A549 (cell line): ENCODE measurements around the gene SH2B3. TPM values are rescaled to one million over a fixed set of nuclear protein-coding genes. Genes with fewer than 3 reads are reported as not detected.

ENCODE experiments used
- ATAC-seq, 2 experiments: fragments of 200-7000 bp in 1 of 2; fragments of >200 bp in 1 of 2; cut with Nextera tagmentation in 1 of 2; cut with Tn5 transposase in 1 of 2; 3 replicates each; pipeline versions ENCODE4 v1.8.0 to v1.9.1; 2018 to 2020; ENCODE audit warnings: mild to moderate bottlenecking in 1 of 2, moderate library complexity in 1 of 2
- CTCF ChIA-PET: fragments of 300-600 bp; sonication (Branson Sonifier 250); formaldehyde crosslinking; extraction: SDS; loops from one replicate; lab custom pipeline; 2021; ENCODE audit warnings: antibody characterized with exemption, inconsistent platforms; lab: Yijun Ruan, JAX
- POLR2A ChIA-PET: fragments of 350-600 bp; formaldehyde crosslinking; extraction: SDS; loops from one replicate; lab custom pipeline; 2021; ENCODE audit warnings: antibody characterized with exemption, inconsistent platforms; lab: Yijun Ruan, JAX
- DNase-seq, 2 experiments: peaks; one replicate each; pipeline versions ENCODE4 v3.0.0 to v3.0.0-alpha.2; 2011 to 2016; ENCODE audit warnings: low read depth in 1 of 2, low spot score in 1 of 2
- FAIRE-seq: peaks from 2 replicates; lab custom pipeline; 2011; peaks lifted over from hg19 to GRCh38; lab: Jason Lieb, UNC
- H3K27ac ChIP-seq, 2 experiments: fragments of >200 bp; sonication (Bioruptor Twin); formaldehyde crosslinking; 3 replicates each; pipeline ENCODE4 v1.5.1; 2016 to 2017
- H3K4me1 ChIP-seq: fragments of >200 bp; sonication (Bioruptor Twin); formaldehyde crosslinking; 3 replicates; pipeline ENCODE4 v1.6.1; 2016
- H3K4me2 ChIP-seq: fragments of >200 bp; sonication (Bioruptor Twin); formaldehyde crosslinking; 3 replicates; pipeline ENCODE4 v1.6.1; 2016
- H3K4me3 ChIP-seq: fragments of >200 bp; sonication (Bioruptor Twin); formaldehyde crosslinking; 3 replicates; pipeline ENCODE4 v1.5.1; 2016
- H3K9me3 ChIP-seq: fragments of >200 bp; sonication (Bioruptor Twin); formaldehyde crosslinking; 3 replicates; pipeline ENCODE4 v1.6.1; 2016
- CBX2 ChIP-seq: fragments of 200-600 bp; sonication (generic); IDR thresholded peaks from 2 replicates; pipeline ENCODE4 v1.6.1; 2016; ENCODE audit warnings: low read depth, mild to moderate bottlenecking, borderline replicate concordance
- EHF ChIP-seq: fragments of 250-450 bp; sonication (Bioruptor Pico); IDR thresholded peaks from 2 replicates; pipeline ENCODE4 v1.5.0; 2020; ENCODE audit warnings: mild to moderate bottlenecking
- EP300 ChIP-seq, 2 experiments: fragments of >200 bp; sonication (Bioruptor Twin); formaldehyde crosslinking; IDR thresholded peaks; 2 replicates in 1 of 2; 3 replicates in 1 of 2; pipeline ENCODE4 v1.6.1; 2016 to 2017
- FOSL2 ChIP-seq, 2 experiments: fragments of 450-650 bp in 1 of 2; fragments of >200 bp in 1 of 2; sonication (Bioruptor Twin) in 1 of 2; formaldehyde crosslinking; IDR thresholded peaks; 2 replicates each; pipeline versions ENCODE4 v1.5.0 to v1.6.1; 2016 to 2020; ENCODE audit warnings: mild to moderate bottlenecking in 1 of 2, moderate library complexity in 1 of 2
- HOXB13 ChIP-seq: fragments of 250-450 bp; sonication (Bioruptor Pico); IDR thresholded peaks from 2 replicates; pipeline ENCODE4 v1.5.0; 2020; ENCODE audit warnings: low read depth, mild to moderate bottlenecking, moderate library complexity
- JUNB ChIP-seq: fragments of >200 bp; sonication (Bioruptor Twin); formaldehyde crosslinking; IDR thresholded peaks from 2 replicates; pipeline ENCODE4 v1.6.1; 2016
- MAFK ChIP-seq: fragments of 450-650 bp; IDR thresholded peaks from 2 replicates; pipeline ENCODE4 v1.6.1; 2014; ENCODE audit not compliant: partially characterized antibody
- MAZ ChIP-seq: fragments of 150-350 bp; IDR thresholded peaks from 2 replicates; pipeline ENCODE4 v1.6.1; 2014; ENCODE audit warnings: antibody characterized with exemption, low read depth, low read length, borderline replicate concordance
- NFE2L2 ChIP-seq: fragments of 150-350 bp; conservative IDR thresholded peaks from 2 replicates; pipeline ENCODE4 v1.6.1; 2014; ENCODE audit warnings: low read length
- POLR2AphosphoS2 ChIP-seq: conservative IDR thresholded peaks from 2 replicates; pipeline ENCODE4 v1.6.1; 2012; ENCODE audit warnings: low read length, improper control_type of control experiment, inconsistent platforms
- RAD21 ChIP-seq, 2 experiments: fragments of >200 bp in 1 of 2; sonication (Bioruptor Twin) in 1 of 2; formaldehyde crosslinking in 1 of 2; IDR thresholded peaks in 1 of 2; conservative IDR thresholded peaks in 1 of 2; 2 replicates in 1 of 2; 3 replicates in 1 of 2; pipeline ENCODE4 v1.6.1; 2012 to 2018; ENCODE audit warnings: inconsistent platforms in 1 of 2
- RCOR1 ChIP-seq: fragments of 150-350 bp; IDR thresholded peaks from 2 replicates; pipeline ENCODE4 v1.6.1; 2014; ENCODE audit warnings: antibody characterized with exemption, low read length, low read depth
- TP53 ChIP-seq: fragments of 250-450 bp; sonication (Bioruptor Pico); IDR thresholded peaks from 2 replicates; pipeline ENCODE4 v1.5.0; 2021; ENCODE audit warnings: mild to moderate bottlenecking, moderate library complexity
- ZC3H11A ChIP-seq: fragments of 450-650 bp; IDR thresholded peaks from 2 replicates; pipeline ENCODE4 v1.6.1; 2014; ENCODE audit warnings: antibody characterized with exemption, mild to moderate bottlenecking
- ZFP36 ChIP-seq: fragments of 450-650 bp; IDR thresholded peaks from 2 replicates; pipeline ENCODE4 v1.6.1; 2014; ENCODE audit warnings: borderline replicate concordance; ENCODE audit not compliant: partially characterized antibody
- ZSCAN20 ChIP-seq: fragments of 250-450 bp; sonication (Bioruptor Pico); IDR thresholded peaks from 2 replicates; pipeline ENCODE4 v1.8.0; 2022; ENCODE audit warnings: mild to moderate bottlenecking, moderate library complexity
- WGBS: methylation state at CpG from one replicate; pipeline ENCODE4 v1.1.6; 2017; ENCODE audit errors: missing lambda C conversion rate; 5-methylcytosine and 5-hydroxymethylcytosine counted together
- polyA plus RNA-seq, 4 experiments: library from polyadenylated mRNA; depleted of rRNA in 3 of 4; stranded (reverse); fragments of >200 nt; fragmentation: RNase III in 1 of 4; extraction: RNeasy Plus Mini Kit Qiagen cat#74134 plus additional on column Dnase treatment in 1 of 4; gene quantifications; 2 replicates in 3 of 4; 3 replicates in 1 of 4; pipeline ENCODE4 v1.2.3, GENCODE V29; 2011 to 2017
- TF ChIP-seq, protein P1 (sequence below): fragments of 250-450 bp; sonication (Bioruptor Pico); IDR thresholded peaks from 2 replicates; pipeline ENCODE4 v1.5.0; 2020; ENCODE audit warnings: low read depth, mild to moderate bottlenecking, moderate library complexity
- TF ChIP-seq, protein P2 (sequence below): fragments of 250-450 bp; sonication (Bioruptor Pico); IDR thresholded peaks from 2 replicates; pipeline ENCODE4 v1.5.0; 2021; ENCODE audit warnings: mild to moderate bottlenecking, moderate library complexity, borderline replicate concordance
- TF ChIP-seq, protein P3 (sequence below): fragments of 450-650 bp; IDR thresholded peaks from 2 replicates; pipeline ENCODE4 v1.6.1; 2014; ENCODE audit warnings: antibody characterized with exemption
- TF ChIP-seq, protein P4 (sequence below): fragments of 200-600 bp; sonication (generic); IDR thresholded peaks from 2 replicates; pipeline ENCODE4 v1.6.1; 2016; ENCODE audit warnings: antibody characterized with exemption, mild to moderate bottlenecking, moderate library complexity
- TF ChIP-seq, protein P5 (sequence below): IDR thresholded peaks from 2 replicates; pipeline ENCODE4 v1.6.1; 2012

SH2B3 gene
- polyA plus RNA-seq, 2 of the 4 experiments (the other 2 are of a cell fraction), result 2.3 to 2.5 TPM

DNA sequence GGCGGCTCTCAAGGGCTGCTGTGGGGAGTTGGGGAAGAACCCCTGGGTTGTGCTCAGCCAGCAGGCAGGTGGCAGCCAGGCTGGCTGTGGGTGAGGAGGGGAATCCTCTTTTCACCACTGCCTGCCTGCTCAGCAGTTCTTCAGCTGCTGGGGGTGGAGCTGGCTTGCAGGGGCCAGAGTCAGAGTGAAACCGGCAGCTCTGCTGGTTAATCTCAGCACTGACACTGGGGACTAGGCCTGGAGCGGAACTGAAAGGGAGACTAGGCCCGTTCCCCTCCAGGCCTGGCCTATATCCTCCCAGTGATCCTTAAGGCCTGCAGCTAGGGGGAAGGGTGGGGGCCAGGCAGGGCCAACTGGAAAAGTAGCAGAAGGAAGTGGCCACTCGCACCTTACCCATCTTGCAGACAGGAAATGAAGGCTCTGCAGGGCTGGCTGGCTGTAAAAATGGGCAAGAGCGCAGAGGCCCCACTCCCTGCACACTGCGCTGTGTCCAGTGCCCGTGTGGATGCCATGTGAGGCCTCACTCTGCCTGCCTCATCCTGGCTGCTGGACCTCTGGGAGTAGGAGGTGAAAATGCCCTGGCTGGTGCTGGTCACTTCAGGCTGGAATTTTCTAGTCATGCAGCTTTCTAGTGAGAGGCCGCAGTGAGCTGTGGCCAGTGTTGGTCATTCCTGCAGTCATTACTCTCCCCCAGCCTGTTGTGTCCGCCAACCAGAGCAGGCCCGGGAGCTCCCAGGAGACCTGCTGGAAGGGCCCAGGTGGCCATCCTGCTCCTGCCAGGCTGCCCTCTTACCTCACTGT is 39.4 kb downstream of the SH2B3 start:
- CTCF ChIA-PET, result interaction anchor here (0.6 to 17.4 kb wide), 6 partner anchors 10 to 100 kb away, joined by 3 to 154 read pairs (median 4); no protein-coding TSS in a partner anchor
- FAIRE-seq (no peak), DNase-seq (no peak), ATAC-seq (peak; percentile 3 to 11; a peak in 3 of 6 replicates)
- Histone ChIP-seq H3K4me2 (no peak overlapping the region), H3K4me3 (no peak overlapping the region), H3K9me3 (no peaks in the 10 kb centered on the region), H3K4me1 (no peaks in the 10 kb centered on the region), H3K27ac (no peak overlapping the region)
- 83% methylated on average over 9 of the region's 11 CpGs for WGBS
- POLR2A ChIA-PET, result interaction anchor here (0.6 kb wide), 1 partner anchor 185 kb away, joined by 5 read pairs; no protein-coding TSS in a partner anchor
- TF ChIP-seq CBX2 (no peak), MAFK (peak; percentile 47), RAD21 (conservative IDR thresholded peaks at IDR 0.05 in 1 of 2, IDR thresholded peaks at IDR 0.05 in 1 of 2) (no peak)

DNA sequence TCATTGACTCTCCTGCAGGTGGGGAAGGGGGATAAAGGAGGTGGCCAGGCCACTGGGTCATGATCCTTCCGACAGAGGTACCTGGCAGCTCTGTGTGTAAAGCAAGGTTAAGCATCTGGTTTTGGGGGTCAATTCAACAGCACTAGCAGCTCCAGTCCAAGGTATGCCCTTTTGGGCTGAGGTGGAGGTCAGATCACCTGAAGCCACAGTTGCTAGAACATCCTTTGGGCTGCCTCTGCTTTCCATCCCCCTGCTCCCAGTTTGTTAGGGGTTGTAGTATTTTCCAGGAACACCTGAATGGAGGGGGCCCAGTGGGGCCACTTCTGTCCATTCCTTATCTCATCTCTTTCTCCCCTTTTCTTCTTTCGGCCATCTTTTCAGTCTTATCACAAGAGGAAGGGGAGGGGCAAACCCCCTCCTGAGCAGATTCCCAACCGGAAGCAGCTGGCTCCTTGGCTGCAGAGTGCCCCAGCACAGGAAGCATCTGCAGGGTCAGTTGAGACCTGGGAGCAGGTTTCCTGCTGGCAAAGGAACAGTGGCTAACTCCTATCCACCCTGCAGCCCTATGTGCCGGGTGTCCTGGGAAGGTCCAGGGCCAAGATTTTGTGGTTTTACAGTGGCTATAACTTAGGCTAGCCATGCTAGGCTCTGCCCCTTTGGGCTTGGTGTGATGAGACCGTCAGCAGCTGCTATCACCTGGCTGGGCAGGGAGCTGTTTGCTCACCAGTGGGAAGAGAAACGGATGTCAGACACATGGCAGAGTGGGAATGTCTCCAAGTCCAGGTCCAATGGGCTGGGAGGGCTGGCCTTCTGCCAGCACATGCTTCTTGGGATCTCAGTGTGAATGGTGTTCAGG is 40.2 kb downstream of the SH2B3 start:
- TF ChIP-seq, protein P1, sequence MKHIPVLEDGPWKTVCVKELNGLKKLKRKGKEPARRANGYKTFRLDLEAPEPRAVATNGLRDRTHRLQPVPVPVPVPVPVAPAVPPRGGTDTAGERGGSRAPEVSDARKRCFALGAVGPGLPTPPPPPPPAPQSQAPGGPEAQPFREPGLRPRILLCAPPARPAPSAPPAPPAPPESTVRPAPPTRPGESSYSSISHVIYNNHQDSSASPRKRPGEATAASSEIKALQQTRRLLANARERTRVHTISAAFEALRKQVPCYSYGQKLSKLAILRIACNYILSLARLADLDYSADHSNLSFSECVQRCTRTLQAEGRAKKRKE (CRISPR knock-in tag), result no peak
- TF ChIP-seq, protein P2, sequence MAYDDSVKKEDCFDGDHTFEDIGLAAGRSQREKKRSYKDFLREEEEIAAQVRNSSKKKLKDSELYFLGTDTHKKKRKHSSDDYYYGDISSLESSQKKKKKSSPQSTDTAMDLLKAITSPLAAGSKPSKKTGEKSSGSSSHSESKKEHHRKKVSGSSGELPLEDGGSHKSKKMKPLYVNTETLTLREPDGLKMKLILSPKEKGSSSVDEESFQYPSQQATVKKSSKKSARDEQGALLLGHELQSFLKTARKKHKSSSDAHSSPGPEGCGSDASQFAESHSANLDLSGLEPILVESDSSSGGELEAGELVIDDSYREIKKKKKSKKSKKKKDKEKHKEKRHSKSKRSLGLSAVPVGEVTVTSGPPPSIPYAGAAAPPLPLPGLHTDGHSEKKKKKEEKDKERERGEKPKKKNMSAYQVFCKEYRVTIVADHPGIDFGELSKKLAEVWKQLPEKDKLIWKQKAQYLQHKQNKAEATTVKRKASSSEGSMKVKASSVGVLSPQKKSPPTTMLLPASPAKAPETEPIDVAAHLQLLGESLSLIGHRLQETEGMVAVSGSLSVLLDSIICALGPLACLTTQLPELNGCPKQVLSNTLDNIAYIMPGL (CRISPR knock-in tag), result no peak
- TF ChIP-seq ZFP36 (no peak), POLR2AphosphoS2 (no peak), TP53 (CRISPR knock-in tag) (no peak), ZSCAN20 (CRISPR knock-in tag) (no peak), HOXB13 (CRISPR knock-in tag) (no peak), NFE2L2 (no peak), ZC3H11A (no peak), FOSL2 (IDR thresholded peaks at IDR 0.05) (no peak), FOSL2 (CRISPR knock-in tag; IDR thresholded peaks at IDR 0.05) (no peak), EP300 (IDR thresholded peaks at IDR 0.05) (no peak), EHF (CRISPR knock-in tag) (no peak), JUNB (no peak), MAZ (no peak), RCOR1 (no peak)
- TF ChIP-seq, protein P3, sequence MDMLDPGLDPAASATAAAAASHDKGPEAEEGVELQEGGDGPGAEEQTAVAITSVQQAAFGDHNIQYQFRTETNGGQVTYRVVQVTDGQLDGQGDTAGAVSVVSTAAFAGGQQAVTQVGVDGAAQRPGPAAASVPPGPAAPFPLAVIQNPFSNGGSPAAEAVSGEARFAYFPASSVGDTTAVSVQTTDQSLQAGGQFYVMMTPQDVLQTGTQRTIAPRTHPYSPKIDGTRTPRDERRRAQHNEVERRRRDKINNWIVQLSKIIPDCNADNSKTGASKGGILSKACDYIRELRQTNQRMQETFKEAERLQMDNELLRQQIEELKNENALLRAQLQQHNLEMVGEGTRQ, result no peak
- TF ChIP-seq, protein P4, sequence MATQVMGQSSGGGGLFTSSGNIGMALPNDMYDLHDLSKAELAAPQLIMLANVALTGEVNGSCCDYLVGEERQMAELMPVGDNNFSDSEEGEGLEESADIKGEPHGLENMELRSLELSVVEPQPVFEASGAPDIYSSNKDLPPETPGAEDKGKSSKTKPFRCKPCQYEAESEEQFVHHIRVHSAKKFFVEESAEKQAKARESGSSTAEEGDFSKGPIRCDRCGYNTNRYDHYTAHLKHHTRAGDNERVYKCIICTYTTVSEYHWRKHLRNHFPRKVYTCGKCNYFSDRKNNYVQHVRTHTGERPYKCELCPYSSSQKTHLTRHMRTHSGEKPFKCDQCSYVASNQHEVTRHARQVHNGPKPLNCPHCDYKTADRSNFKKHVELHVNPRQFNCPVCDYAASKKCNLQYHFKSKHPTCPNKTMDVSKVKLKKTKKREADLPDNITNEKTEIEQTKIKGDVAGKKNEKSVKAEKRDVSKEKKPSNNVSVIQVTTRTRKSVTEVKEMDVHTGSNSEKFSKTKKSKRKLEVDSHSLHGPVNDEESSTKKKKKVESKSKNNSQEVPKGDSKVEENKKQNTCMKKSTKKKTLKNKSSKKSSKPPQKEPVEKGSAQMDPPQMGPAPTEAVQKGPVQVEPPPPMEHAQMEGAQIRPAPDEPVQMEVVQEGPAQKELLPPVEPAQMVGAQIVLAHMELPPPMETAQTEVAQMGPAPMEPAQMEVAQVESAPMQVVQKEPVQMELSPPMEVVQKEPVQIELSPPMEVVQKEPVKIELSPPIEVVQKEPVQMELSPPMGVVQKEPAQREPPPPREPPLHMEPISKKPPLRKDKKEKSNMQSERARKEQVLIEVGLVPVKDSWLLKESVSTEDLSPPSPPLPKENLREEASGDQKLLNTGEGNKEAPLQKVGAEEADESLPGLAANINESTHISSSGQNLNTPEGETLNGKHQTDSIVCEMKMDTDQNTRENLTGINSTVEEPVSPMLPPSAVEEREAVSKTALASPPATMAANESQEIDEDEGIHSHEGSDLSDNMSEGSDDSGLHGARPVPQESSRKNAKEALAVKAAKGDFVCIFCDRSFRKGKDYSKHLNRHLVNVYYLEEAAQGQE, result no peak
- TF ChIP-seq, protein P5, sequence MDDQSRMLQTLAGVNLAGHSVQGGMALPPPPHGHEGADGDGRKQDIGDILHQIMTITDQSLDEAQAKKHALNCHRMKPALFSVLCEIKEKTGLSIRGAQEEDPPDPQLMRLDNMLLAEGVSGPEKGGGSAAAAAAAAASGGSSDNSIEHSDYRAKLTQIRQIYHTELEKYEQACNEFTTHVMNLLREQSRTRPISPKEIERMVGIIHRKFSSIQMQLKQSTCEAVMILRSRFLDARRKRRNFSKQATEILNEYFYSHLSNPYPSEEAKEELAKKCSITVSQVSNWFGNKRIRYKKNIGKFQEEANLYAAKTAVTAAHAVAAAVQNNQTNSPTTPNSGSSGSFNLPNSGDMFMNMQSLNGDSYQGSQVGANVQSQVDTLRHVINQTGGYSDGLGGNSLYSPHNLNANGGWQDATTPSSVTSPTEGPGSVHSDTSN, result no peak
- ATAC-seq, result no peak; a peak in 2 of 6 replicates
- H3K4me1 ChIP-seq, result no peaks in the 10 kb centered on the region
- no peak for DNase-seq
- POLR2A ChIA-PET, result no interaction called here
- no peak for FAIRE-seq
- H3K4me3 ChIP-seq, result no peak overlapping the region
- H3K9me3 ChIP-seq, result no peaks in the 10 kb centered on the region
- CTCF ChIA-PET, result interaction anchor here (0.9 to 17.4 kb wide), 4 partner anchors 11 to 47 kb away, joined by 3 to 154 read pairs (median 6); no protein-coding TSS in a partner anchor
- no peak overlapping the region for H3K27ac ChIP-seq
- 71% methylated on average over 5 of the region's 6 CpGs for WGBS
- H3K4me2 ChIP-seq, result no peak overlapping the region
